GM06990 (cell line): ENCODE measurements around the gene SLC27A2.
"Not testable (repeated sequence)": the region's sequence is repeated elsewhere in the genome, so short reads cannot be mapped to it uniquely, and the experiment has no call there.

Source experiments
- DNase-seq: peaks from one replicate; pipeline ENCODE4 v3.0.0-alpha.2; 2011; ENCODE audit not compliant: insufficient read length; ENCODE audit errors: extremely low read depth
- H3K27me3 ChIP-seq: replicated peaks from 2 replicates; pipeline ENCODE4 v1.6.0; 2011; ENCODE audit warnings: low read length; ENCODE audit not compliant: control insufficient read depth, insufficient read depth
- H3K36me3 ChIP-seq: 2 replicates; pipeline ENCODE4 v1.5.1; 2011; ENCODE audit warnings: low read length; ENCODE audit not compliant: control insufficient read depth, insufficient read depth
- H3K4me3 ChIP-seq: replicated peaks from 2 replicates; pipeline ENCODE4 v1.5.1; 2011; ENCODE audit warnings: low read depth, mild to moderate bottlenecking, control low read depth, low read length
- TF ChIP-seq, protein P1 (sequence below): IDR thresholded peaks from 2 replicates; pipeline ENCODE4 v1.5.1; 2011; ENCODE audit warnings: low read length, control low read depth, mild to moderate bottlenecking, inconsistent platforms; ENCODE audit not compliant: insufficient read depth, poor library complexity, severe bottlenecking

Gene SLC27A2

DNA sequence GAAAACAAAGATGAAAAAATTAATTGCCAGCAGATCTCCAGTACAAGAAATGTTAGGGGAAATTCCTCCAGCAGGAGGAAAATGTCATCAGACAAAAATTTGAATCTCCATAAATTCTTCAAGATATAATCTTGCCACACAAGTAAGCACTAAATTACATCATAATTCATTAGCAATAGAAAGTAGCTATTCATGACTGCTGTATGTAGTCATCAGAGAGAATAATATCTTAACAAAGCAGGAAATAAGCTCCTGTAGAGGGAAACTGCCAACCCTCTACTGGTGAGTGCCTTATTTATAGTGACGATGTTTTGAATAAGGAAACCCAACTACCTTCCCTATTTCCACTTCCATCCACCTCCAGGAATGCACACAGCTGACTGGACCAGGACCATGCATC is 15.8 kb upstream of the SLC27A2 start:
- Histone ChIP-seq H3K36me3 (no peaks in the 10 kb centered on the region), H3K27me3 (no peaks in the 10 kb centered on the region), H3K4me3 (no peak overlapping the region)
- TF ChIP-seq, protein P1, sequence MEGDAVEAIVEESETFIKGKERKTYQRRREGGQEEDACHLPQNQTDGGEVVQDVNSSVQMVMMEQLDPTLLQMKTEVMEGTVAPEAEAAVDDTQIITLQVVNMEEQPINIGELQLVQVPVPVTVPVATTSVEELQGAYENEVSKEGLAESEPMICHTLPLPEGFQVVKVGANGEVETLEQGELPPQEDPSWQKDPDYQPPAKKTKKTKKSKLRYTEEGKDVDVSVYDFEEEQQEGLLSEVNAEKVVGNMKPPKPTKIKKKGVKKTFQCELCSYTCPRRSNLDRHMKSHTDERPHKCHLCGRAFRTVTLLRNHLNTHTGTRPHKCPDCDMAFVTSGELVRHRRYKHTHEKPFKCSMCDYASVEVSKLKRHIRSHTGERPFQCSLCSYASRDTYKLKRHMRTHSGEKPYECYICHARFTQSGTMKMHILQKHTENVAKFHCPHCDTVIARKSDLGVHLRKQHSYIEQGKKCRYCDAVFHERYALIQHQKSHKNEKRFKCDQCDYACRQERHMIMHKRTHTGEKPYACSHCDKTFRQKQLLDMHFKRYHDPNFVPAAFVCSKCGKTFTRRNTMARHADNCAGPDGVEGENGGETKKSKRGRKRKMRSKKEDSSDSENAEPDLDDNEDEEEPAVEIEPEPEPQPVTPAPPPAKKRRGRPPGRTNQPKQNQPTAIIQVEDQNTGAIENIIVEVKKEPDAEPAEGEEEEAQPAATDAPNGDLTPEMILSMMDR, result no peak
- no peak for DNase-seq

DNA sequence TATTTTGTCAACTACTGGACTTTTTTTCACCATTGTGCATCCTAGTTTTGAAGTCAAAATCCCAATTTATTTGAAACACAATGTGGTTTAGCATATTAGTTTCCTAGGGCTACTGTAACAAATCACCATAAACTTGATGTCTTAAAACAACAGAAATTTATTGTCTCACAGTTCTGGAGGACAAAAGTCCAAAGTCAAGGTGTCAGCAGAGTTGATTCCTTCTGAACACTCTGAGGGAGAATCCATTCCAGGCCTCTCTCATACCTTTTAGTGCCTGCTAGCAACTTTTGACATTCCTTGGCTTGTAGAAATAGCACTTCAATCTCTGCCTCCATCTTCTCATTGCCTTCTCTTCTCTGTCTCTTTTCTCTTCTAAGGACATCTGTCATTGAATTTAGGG is 14.9 kb upstream of the SLC27A2 start:
- TF ChIP-seq, protein P1, result no peak
- DNase-seq, result no peak
- Histone ChIP-seq H3K27me3 (no peaks in the 10 kb centered on the region), H3K4me3 (no peak overlapping the region), H3K36me3 (no peaks in the 10 kb centered on the region)

DNA sequence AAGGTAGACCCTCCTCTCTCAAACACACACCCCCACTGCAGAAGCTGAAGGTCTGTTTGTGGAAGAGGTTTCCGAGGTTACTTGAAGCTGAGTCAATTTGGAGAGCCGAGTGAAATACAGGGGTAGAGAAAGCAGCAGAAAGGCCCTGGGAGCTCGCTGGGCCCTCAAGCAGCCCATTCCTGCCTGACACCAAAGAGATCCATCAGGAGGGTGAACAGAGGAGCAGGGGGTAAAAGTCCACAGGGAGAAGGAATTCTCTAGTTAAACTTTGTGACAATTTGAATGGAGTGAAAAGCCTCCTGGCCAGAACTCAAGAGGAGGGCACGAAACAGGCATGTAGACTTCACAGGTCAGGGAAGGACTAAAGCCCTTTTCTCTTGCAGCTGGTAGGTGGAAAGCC is 13.6 kb upstream of the SLC27A2 start:
- no peak for DNase-seq
- TF ChIP-seq, protein P1, result no peak
- no peaks in the 10 kb centered on the region for H3K36me3 ChIP-seq

DNA sequence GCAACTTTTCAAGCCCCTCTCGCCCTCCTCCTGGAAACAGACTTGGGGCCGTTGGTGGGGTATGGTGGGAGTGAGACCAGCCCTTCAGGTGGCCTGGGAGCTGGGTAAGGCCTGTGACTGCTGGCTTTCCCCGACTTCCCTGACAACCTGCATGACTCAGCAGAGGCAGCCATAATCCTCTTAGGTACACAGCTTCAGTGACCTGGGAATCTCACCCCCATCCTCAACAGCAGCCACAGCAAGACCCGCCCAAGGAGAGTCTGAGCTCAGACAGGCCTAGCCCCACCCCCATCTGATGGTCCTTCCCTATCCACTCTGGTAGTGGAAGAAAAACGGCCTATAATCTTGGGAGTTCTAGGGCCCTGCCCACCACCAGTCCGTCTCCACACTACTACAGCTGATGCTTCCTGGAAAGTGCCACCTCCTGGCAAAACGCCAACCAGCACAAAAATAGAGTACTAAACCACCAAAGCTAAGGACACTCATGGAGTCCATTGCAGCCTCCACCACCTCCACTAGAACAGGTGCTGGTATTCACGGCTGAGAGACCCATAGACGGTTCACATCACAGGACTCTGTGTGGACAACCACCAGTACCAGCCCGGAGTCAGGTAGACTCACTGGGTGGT is 13.1 kb upstream of the SLC27A2 start:
- Histone ChIP-seq H3K4me3 (no peak overlapping the region), H3K27me3 (no peaks in the 10 kb centered on the region), H3K36me3 (no peaks in the 10 kb centered on the region)
- DNase-seq, result no peak
- TF ChIP-seq, protein P1, result no peak

More for the DNA sequence above, 13.6 kb upstream of the SLC27A2 start:
- Histone ChIP-seq H3K27me3 (no peaks in the 10 kb centered on the region), H3K4me3 (no peak overlapping the region)

DNA sequence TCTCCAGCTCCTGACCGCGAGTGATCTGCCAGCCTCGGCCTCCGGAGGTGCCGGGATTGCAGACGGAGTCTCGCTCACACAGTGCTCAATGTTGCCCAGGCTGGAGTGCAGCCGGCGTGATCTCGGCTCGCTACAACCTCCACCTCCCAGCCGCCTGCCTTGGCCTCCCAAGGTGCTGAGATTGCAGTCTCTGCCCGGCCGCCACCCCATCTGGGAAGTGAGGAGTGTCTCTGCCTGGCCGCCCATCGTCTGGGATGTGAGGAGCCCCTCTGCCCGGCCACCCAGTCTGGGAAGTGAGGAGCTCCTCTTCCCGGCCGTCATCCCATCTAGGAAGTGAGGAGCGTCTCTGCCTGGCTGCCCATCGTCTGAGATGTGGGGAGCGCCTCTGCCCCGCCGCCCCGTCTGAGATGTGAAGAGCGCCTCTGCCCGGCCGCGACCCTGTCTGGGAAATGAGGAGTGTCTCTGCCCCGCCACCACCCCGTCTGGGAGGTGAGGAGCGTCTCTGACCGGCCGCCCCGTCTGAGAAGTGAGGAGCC is 9.6 kb upstream of the SLC27A2 start:
- H3K36me3 ChIP-seq, DNase-seq, H3K4me3 ChIP-seq, H3K27me3 ChIP-seq: not testable (repeated sequence)

DNA sequence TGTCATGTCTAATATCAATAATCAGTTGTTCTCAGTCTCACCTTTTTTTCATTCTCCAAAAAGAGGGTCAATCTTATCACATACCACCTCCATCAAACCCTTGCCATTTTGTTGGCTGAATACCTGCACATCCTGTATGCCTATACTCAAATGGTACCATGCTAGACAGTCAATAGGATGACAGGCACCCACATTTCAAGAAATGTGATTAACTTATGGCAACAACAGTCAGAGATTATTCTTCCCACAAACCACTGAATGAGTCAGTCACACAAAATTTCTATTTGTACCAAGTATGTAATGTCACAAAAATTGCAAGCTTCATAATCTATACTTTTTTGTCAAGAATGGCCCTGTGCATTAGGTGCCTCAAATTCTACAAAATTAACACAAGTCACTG is 5.1 kb upstream of the SLC27A2 start:
- Histone ChIP-seq H3K36me3 (no peaks in the 10 kb centered on the region), H3K27me3 (no peaks in the 10 kb centered on the region), H3K4me3 (no peak overlapping the region)
- TF ChIP-seq, protein P1, result no peak
- no peak for DNase-seq
